ENCODE results near the gene GON4L. TPM values are rescaled to one million over a fixed set of nuclear protein-coding genes. Genes with fewer than 3 reads are reported as not detected.
"Not testable (repeated sequence)": the region's sequence is repeated elsewhere in the genome, so short reads cannot be mapped to it uniquely, and the experiment has no call there.

Gene GON4L
- total and polyA plus RNA-seq, 4 donors = 16.2 to 61.4 (median 32.3) TPM

DNA sequence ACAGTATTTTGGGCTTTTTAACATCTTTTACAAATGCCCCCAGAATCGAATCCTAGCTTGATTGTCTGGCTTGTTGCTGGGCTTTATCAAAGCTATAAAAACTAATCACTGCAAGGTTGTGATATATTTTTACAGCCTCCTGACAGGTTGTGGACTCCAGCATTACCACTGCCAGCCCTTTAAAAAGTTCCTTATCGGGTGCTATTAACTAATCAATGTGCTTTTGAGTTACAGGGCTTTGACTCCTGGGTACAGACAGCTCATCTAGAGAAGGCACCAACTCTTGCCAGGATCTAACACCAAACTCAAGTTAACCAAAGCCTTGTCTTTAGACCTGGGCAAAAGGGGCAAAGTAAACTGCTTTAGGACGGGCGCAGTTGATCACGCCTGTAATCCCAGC lies 16.6 kb downstream of the GON4L start:
- no peak overlapping the region for H3K9ac ChIP-seq (ENCODE audit: insufficient read depth in 1 of 2, low read length in 2 of 2)
- ATAC-seq (ENCODE audit: insufficient read depth, low FRiP score) (no peak), DNase-seq (no peak)
- no peaks in the 10 kb centered on the region for H3K27me3 ChIP-seq (ENCODE audit: control insufficient read depth in 3 of 3, insufficient read depth in 3 of 3, low read length in 2 of 3)
- H3K36me3 ChIP-seq (ENCODE audit: control insufficient read depth in 4 of 4, insufficient read depth in 4 of 4, low read length in 4 of 4) = peaks cover 3 to 14% (median 5%) of the 10 kb centered on the region in 4 donors
- H3K4me3 ChIP-seq = no peak overlapping the region
- peaks cover 0 to 6% (median 0%) of the 10 kb centered on the region in 5 donors for H3K4me1 ChIP-seq (ENCODE audit: control insufficient read depth in 5 of 5, insufficient read depth in 5 of 5, low read length in 5 of 5)
- TF ChIP-seq, protein P1, sequence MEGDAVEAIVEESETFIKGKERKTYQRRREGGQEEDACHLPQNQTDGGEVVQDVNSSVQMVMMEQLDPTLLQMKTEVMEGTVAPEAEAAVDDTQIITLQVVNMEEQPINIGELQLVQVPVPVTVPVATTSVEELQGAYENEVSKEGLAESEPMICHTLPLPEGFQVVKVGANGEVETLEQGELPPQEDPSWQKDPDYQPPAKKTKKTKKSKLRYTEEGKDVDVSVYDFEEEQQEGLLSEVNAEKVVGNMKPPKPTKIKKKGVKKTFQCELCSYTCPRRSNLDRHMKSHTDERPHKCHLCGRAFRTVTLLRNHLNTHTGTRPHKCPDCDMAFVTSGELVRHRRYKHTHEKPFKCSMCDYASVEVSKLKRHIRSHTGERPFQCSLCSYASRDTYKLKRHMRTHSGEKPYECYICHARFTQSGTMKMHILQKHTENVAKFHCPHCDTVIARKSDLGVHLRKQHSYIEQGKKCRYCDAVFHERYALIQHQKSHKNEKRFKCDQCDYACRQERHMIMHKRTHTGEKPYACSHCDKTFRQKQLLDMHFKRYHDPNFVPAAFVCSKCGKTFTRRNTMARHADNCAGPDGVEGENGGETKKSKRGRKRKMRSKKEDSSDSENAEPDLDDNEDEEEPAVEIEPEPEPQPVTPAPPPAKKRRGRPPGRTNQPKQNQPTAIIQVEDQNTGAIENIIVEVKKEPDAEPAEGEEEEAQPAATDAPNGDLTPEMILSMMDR (IDR thresholded peaks at IDR 0.05; ENCODE audit: control extremely low read depth, extremely low read depth) = no peak
- 91 to 94% methylated on average over 5 of the region's 5 CpGs for WGBS, 2 donors
- no peak overlapping the region for H3K27ac ChIP-seq (ENCODE audit: low read depth in 1 of 2, low read length in 1 of 2)
- H3K9me3 ChIP-seq (ENCODE audit: control insufficient read depth in 4 of 4, insufficient read depth in 3 of 4, low read length in 3 of 4) = no peaks in the 10 kb centered on the region

DNA sequence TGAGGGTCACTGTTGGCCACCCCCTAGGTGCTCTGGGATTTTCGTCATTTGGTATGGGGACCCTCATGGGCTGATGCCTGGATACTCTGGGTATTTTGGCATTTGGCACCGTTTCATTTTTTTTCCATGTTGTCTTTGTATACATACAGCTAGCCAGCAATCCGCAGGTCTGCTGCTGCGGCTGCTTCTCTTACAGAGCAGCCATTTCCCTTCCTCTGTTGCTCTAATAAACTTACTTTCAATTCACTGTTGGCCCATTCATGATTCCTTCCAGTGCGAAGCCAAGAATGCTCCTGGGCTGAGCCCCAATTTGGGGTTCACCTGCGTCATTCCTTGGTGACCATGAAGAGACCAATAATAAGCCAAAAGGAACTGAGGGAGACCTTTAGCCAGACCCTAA lies 21.5 kb downstream of the GON4L start:
- Histone ChIP-seq H3K4me1 (ENCODE audit: control insufficient read depth in 5 of 5, insufficient read depth in 5 of 5, low read length in 5 of 5) (peaks cover 0 to 6% (median 0%) of the 10 kb centered on the region in 5 donors), H3K9me3 (ENCODE audit: control insufficient read depth in 4 of 4, insufficient read depth in 3 of 4, low read length in 3 of 4) (no peaks in the 10 kb centered on the region), H3K9ac (ENCODE audit: insufficient read depth in 1 of 2, low read length in 2 of 2) (no peak overlapping the region), H3K27me3 (ENCODE audit: control insufficient read depth in 3 of 3, insufficient read depth in 3 of 3, low read length in 2 of 3) (no peaks in the 10 kb centered on the region), H3K36me3 (ENCODE audit: control insufficient read depth in 4 of 4, insufficient read depth in 4 of 4, low read length in 4 of 4) (peaks cover 0 to 8% (median under 1%) of the 10 kb centered on the region in 4 donors), H3K27ac (ENCODE audit: low read depth in 1 of 2, low read length in 1 of 2) (no peak overlapping the region), H3K4me3 (no peak overlapping the region)
- no peak for DNase-seq
- ATAC-seq (ENCODE audit: insufficient read depth, low FRiP score) = no peak
- WGBS, 2 donors = 91 to 94% methylated on average over 6 of the region's 6 CpGs
- TF ChIP-seq, protein P1 (IDR thresholded peaks at IDR 0.05; ENCODE audit: control extremely low read depth, extremely low read depth) = no peak

DNA sequence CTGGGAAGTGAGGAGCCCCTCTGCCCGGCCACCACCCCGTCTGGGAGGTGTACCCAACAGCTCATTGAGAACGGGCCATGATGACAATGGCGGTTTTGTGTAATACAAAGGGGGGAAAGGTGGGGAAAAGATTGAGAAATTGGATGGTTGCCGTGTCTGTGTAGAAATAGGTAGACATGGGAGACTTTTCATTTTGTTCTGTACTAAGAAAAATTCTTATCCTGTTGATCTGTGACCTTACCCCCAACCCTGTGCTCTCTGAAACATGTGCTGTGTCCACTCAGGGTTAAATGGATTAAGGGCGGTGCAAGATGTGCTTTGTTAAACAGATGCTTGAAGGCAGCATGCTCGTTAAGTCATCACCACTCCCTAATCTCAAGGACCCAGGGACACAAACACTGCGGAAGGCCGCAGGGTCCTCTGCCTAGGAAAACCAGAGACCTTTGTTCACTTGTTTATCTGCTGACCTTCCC lies 22.1 kb downstream of the GON4L start:
- H3K27me3 ChIP-seq (ENCODE audit: control insufficient read depth in 3 of 3, insufficient read depth in 3 of 3, low read length in 2 of 3); H3K4me3 ChIP-seq; ATAC-seq (ENCODE audit: insufficient read depth, low FRiP score); H3K27ac ChIP-seq (ENCODE audit: low read depth in 1 of 2, low read length in 1 of 2); H3K36me3 ChIP-seq (ENCODE audit: control insufficient read depth in 4 of 4, insufficient read depth in 4 of 4, low read length in 4 of 4); DNase-seq; H3K9me3 ChIP-seq (ENCODE audit: control insufficient read depth in 4 of 4, insufficient read depth in 3 of 4, low read length in 3 of 4); H3K4me1 ChIP-seq (ENCODE audit: control insufficient read depth in 5 of 5, insufficient read depth in 5 of 5, low read length in 5 of 5); H3K9ac ChIP-seq (ENCODE audit: insufficient read depth in 1 of 2, low read length in 2 of 2): not testable (repeated sequence)
- WGBS, 2 donors = 69 to 77% methylated on average over 9 of the region's 9 CpGs

DNA sequence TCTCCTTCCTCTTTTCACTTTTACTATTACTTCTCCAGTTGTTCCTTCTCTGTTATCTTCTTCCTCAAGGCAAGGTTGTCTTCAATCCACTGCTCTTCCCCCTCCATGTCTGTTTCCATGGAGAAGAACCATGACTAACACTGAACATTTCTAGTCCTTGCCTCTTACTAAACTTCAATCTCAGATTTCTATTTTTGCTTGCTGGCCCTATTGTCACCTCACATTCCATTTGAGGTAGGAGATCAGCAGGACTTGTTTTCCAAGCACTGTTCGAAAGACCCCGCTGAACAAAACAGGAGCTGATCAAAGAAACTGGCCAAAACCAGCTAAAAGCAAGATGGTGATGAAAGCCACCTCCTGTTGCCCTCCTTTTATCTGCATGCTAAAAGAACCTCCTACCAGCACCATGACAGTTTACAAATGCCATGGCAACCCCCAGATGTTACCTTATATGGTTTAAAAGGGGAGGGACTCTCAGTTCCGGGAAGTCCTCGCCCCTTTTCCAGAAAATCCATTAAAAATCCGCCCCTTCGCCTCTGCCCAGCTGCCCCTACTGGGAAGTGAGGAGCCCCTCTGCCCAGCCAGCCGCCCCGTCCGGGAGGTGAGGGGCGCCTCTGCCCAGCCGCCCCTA lies 22.6 kb downstream of the GON4L start:
- ATAC-seq (ENCODE audit: insufficient read depth, low FRiP score) (no peak), DNase-seq (no peak)
- TF ChIP-seq, protein P1 (IDR thresholded peaks at IDR 0.05; ENCODE audit: control extremely low read depth, extremely low read depth) = no peak
- no peaks in the 10 kb centered on the region for H3K27me3 ChIP-seq (ENCODE audit: control insufficient read depth in 3 of 3, insufficient read depth in 3 of 3, low read length in 2 of 3)
- no peak overlapping the region for H3K27ac ChIP-seq (ENCODE audit: low read depth in 1 of 2, low read length in 1 of 2)
- H3K9ac ChIP-seq (ENCODE audit: insufficient read depth in 1 of 2, low read length in 2 of 2) = no peak overlapping the region
- no peak overlapping the region for H3K4me3 ChIP-seq
- H3K4me1 ChIP-seq (ENCODE audit: control insufficient read depth in 5 of 5, insufficient read depth in 5 of 5, low read length in 5 of 5) = peaks cover 0 to 6% (median 0%) of the 10 kb centered on the region in 5 donors
- no peaks in the 10 kb centered on the region for H3K9me3 ChIP-seq (ENCODE audit: control insufficient read depth in 4 of 4, insufficient read depth in 3 of 4, low read length in 3 of 4)
- peaks cover 0 to 8% (median under 1%) of the 10 kb centered on the region in 4 donors for H3K36me3 ChIP-seq (ENCODE audit: control insufficient read depth in 4 of 4, insufficient read depth in 4 of 4, low read length in 4 of 4)
- 97 to 98% methylated on average over 10 to 11 of the region's 11 CpGs for WGBS, 2 donors

Data from lung (tissue), 12 donors.